K562 (cell line): ENCODE measurements around the gene C3orf80.
"Not testable (repeated sequence)": the region's sequence is repeated elsewhere in the genome, so short reads cannot be mapped to it uniquely, and the experiment has no call there.

Experiments
- EGR1 ChIP-seq: fragments of 450-650 bp; conservative IDR thresholded peaks from 2 replicates; pipeline ENCODE4 v1.6.1; 2017; ENCODE audit warnings: mild to moderate bottlenecking
- REST ChIP-seq, 2 experiments: fragments of 450-650 bp; formaldehyde crosslinking in 1 of 2; IDR thresholded peaks; 2 replicates each; pipeline versions ENCODE4 v1.4.0 to v1.6.1; 2014 to 2020; ENCODE audit warnings: mild to moderate bottlenecking in 2 of 2, borderline replicate concordance in 1 of 2, low read depth in 1 of 2
- TEAD1 ChIP-seq, 2 experiments: fragments of 450-650 bp in 1 of 2; sonication (generic) in 1 of 2; formaldehyde crosslinking; IDR thresholded peaks; 2 replicates each; pipeline versions ENCODE4 v1.4.0 to v1.8.0; 2020 to 2022; ENCODE audit warnings: mild to moderate bottlenecking in 2 of 2, missing genetic modification reagents in 1 of 2

DNA sequence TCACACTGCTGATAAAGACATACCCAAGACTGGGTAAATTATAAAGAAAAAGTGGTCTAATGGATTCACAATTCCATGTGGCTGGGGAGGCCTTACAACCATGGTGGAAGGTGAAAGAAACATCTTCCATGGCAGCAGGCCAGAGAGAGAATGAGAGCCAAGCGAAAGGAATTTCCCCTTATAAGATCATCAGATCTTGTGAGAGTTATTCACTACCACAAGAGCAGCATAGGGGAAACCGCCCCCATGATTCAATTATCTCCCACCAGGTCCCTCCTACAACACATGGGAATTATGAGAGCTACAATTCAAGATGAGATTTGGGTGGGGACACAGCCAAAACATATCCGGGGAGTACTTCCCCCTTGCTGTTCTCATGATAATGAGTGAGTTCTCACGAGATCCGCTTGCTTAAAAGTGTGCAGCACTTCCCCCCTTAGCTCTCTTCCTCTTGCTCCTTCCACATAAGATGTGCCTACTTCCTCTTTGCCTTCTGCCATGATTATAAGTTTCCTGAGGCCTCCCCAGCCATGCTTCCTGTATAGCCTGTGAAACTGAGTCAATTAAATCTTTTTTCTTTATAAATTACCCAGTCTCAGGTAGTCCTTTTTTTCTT lies 20.7 kb upstream of the C3orf80 start:
- not testable (repeated sequence) for TF ChIP-seq REST (IDR thresholded peaks at IDR 0.05; ENCODE audit: borderline replicate concordance); REST (CRISPR knock-in tag; IDR thresholded peaks at IDR 0.05; ENCODE audit: low read depth); TEAD1 (CRISPR knock-in tag; IDR thresholded peaks at IDR 0.05); EGR1
